Pancreas (tissue), 10 donors: Measurements from ENCODE around the gene NPR1. TPM values are rescaled to one million over a fixed set of nuclear protein-coding genes. Genes with fewer than 3 reads are reported as not detected.
"Not testable (repeated sequence)": the region's sequence is repeated elsewhere in the genome, so short reads cannot be mapped to it uniquely, and the experiment has no call there.

ENCODE experiments used
- ATAC-seq, 4 donors: fragments of 200-7000 bp; cut with Tn5 transposase; one replicate each; pipeline versions ENCODE4 v1.8.0 to v1.9.1; 2020; ENCODE audit warnings: mild to moderate bottlenecking in 4 of 4, moderate library complexity in 4 of 4
- DNase-seq, 6 donors: peaks; one replicate each; pipeline ENCODE4 v3.0.0-alpha.2; 2020
- FAIRE-seq: peaks from 2 replicates; lab custom pipeline; 2012; peaks lifted over from hg19 to GRCh38; lab: Jason Lieb, UNC
- H3K27ac ChIP-seq, 4 donors: fragments of 200-600 bp; sonication (generic); 1 replicate in 3 of 4; 2 replicates in 1 of 4; pipeline versions ENCODE4 v1.5.0 to v1.8.0; 2020
- H3K27me3 ChIP-seq, 4 donors: fragments of 200-600 bp; one replicate each; pipeline ENCODE4 v1.8.0; 2021
- H3K36me3 ChIP-seq, 3 donors: fragments of 200-600 bp; sonication (generic) in 1 of 3; one replicate each; pipeline versions ENCODE4 v1.5.0 to v1.8.0; 2020 to 2021
- H3K4me1 ChIP-seq, 3 donors: fragments of 200-600 bp; one replicate each; pipeline ENCODE4 v1.8.0; 2021
- H3K4me3 ChIP-seq, 4 donors: fragments of 200-600 bp; sonication (generic) in 2 of 4; one replicate each; pipeline versions ENCODE4 v1.5.0 to v1.8.0; 2020 to 2021
- H3K9me3 ChIP-seq, 4 donors: fragments of 200-600 bp; one replicate each; pipeline ENCODE4 v1.8.0; 2021
- WGBS, 2 donors: extraction: QIAGEN DNeasy Blood & Tissue Kit; methylation state at CpG; one replicate each; pipeline ENCODE4 v1.1.7; 2013; 5-methylcytosine and 5-hydroxymethylcytosine counted together
- intact Hi-C, 3 donors: fragments of 100-400 bp; cut with DNase I; formaldehyde crosslinking; loops; one replicate each; pipeline versions ENCODE4 v1.11.1 to v1.14.2; 2022
- polyA plus RNA-seq, 2 donors: library from polyadenylated mRNA; stranded (reverse); fragments of 200-250 nt; gene quantifications; one replicate each; pipeline ENCODE4 v1.2.3, GENCODE V29; 2013
- total RNA-seq, 6 donors: library from RNA; stranded (reverse); fragmentation: NEBNext Ultra II Directional in 4 of 6; extraction: Animal tissue kit (Norgen Biotek cat#: 25700) in 4 of 6; gene quantifications; one replicate each; pipeline versions ENCODE4 v1.2.1 to v1.2.4, GENCODE V29; 2021 to 2023
- TF ChIP-seq, protein P1 (sequence below), 4 donors: fragments of 200-600 bp; sonication (generic) in 3 of 4; IDR thresholded peaks; one replicate each; pipeline versions ENCODE4 v1.5.0 to v1.8.0; 2021; ENCODE audit warnings: antibody characterized with exemption in 4 of 4
- donor health status: healthy with polysubstance abuse.
- donor health status: DM: no; HTN: no; CAD: no; lungs with moderate emphysema.
- donor health status: DM: no; HTN: no; CAD: no.
- donor health status: control.
- donor health status: control.
- donor health status: Bipolar disorder and iron deficiency.
- donor health status: DM: yes; HTN: yes; CAD: no.
- donor health status: DM: no; HTN: no; CAD: no.
- donor health status: DM: no; HTN: no; CAD: no.
- donor health status: DM: yes; HTN: yes; CAD: no.

NPR1 gene
- total and polyA plus RNA-seq, 8 donors, result 1.6 to 11.8 (median 4.6) TPM

DNA sequence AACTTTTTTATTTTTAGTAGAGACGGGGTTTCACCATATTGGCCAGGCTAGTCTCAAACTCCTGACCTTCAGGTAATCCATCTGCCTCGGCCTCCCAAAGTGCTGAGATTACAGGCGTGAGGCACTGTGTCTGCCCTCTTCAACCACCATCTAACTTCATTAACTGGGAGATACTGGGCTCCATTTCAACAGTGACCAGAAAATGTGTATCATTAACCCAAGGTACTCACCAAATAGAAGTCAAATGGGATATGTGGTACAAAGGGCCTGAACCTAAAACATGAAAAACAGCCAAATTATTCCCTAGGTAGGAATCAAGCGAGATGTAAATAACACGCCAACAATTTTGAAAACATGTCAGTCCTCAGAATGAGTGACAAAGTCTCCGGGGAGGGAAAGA is 8.9 kb upstream of the NPR1 start:
- intact Hi-C loops, result no loop called here
- Histone ChIP-seq H3K27me3 (no peaks in the 10 kb centered on the region), H3K4me1 (peaks cover 10 to 20% (median 19%) of the 10 kb centered on the region in 3 donors), H3K9me3 (no peaks in the 10 kb centered on the region), H3K36me3 (peaks cover 4 to 42% (median 32%) of the 10 kb centered on the region in 3 donors), H3K4me3 (peak overlapping the region in 3 of 4 donors; percentile 52 to 88 (median 85)), H3K27ac (no peak overlapping the region)
- DNase-seq (no peak), FAIRE-seq (no peak), ATAC-seq (no peak)
- 50 to 75% methylated on average over 6 of the region's 6 CpGs for WGBS, 2 donors
- TF ChIP-seq, protein P1, sequence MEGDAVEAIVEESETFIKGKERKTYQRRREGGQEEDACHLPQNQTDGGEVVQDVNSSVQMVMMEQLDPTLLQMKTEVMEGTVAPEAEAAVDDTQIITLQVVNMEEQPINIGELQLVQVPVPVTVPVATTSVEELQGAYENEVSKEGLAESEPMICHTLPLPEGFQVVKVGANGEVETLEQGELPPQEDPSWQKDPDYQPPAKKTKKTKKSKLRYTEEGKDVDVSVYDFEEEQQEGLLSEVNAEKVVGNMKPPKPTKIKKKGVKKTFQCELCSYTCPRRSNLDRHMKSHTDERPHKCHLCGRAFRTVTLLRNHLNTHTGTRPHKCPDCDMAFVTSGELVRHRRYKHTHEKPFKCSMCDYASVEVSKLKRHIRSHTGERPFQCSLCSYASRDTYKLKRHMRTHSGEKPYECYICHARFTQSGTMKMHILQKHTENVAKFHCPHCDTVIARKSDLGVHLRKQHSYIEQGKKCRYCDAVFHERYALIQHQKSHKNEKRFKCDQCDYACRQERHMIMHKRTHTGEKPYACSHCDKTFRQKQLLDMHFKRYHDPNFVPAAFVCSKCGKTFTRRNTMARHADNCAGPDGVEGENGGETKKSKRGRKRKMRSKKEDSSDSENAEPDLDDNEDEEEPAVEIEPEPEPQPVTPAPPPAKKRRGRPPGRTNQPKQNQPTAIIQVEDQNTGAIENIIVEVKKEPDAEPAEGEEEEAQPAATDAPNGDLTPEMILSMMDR (IDR thresholded peaks at IDR 0.05), result no peak

DNA sequence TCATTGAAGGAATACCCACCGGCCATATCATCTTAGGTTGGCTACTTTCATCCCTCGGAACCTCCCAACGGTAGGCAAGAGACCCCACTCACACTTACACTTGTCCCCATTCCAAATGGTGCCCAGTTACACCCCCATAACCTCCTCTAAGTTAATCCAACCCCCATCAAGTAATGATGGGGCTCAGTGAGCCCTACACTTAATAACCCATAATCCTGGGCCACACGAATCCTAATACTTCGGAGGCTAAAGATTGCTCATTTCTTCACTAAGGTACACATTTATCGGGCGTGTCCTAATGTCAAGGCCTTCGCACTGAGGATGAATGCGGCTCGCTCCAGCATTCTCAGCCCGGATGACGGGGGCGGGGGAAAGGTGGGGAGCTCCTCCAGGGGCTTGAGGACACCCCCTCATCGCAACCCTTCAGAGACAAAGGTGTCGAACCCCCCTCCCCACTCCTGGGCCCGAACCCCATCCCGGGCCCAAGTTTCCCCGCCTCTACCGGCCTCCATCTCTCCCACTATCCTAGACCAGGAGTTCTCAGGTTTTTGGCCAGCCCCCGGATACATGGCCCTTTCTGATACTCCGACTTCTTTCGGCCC is 8.1 kb upstream of the NPR1 start:
- FAIRE-seq, result no peak
- Histone ChIP-seq H3K9me3 (no peaks in the 10 kb centered on the region), H3K4me3 (peak overlapping the region; percentile 52 to 88 (median 78)), H3K36me3 (peaks cover 4 to 35% (median 27%) of the 10 kb centered on the region in 3 donors), H3K27me3 (no peaks in the 10 kb centered on the region), H3K4me1 (peaks cover 10 to 20% (median 19%) of the 10 kb centered on the region in 3 donors), H3K27ac (peak overlapping the region; percentile 32 to 80 (median 50))
- DNase-seq, result peak in 1 of 6 donors; percentile 65
- TF ChIP-seq, protein P1 (IDR thresholded peaks at IDR 0.05), result no peak
- 1% methylated on average over 22 of the region's 22 CpGs for WGBS, 2 donors
- peak; percentile 6 to 23 (median 20) for ATAC-seq
- intact Hi-C loops, result no loop called here

DNA sequence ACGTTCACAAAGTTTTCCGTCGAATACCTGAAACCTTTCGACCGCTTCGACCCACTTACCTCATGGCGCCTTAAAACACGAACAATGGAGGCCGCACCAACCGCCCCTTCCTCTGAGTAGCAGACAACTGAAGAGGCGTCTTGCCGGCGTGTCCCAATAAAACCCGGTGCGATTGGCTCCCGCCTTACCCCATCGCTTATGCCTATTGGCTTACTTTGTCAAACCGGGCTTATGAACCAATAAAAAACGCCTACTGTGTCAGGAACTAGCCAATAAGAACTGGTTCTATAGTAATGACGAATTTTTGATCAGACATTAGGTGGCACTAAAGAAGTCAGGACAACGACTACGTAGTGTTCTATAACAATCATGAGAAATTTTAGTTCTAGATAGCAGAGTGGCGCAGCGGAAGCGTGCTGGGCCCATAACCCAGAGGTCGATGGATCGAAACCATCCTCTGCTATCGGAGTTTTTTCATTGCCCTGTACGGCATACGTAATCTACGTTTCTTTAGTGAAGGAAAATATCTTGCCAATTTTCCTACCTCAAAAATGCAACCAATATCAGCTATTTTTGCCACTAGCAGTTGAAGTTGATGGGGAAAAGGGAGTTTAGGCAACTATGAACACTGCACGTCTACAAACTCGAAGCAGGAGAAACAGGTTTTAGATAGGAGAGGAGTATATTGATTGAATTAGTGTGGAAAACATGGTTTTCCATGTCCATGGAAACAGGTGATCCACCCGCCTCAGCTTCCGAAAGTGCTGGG is 7.4 kb upstream of the NPR1 start, which contains the start of gene ILF2:
TSS of gene ILF2 (minus strand) at position 135 of the 769 bp plus-strand sequence. CDS start at position 64, 71 bp downstream.
- H3K36me3 ChIP-seq, result peaks cover 4 to 28% (median 22%) of the 10 kb centered on the region in 3 donors
- TF ChIP-seq, protein P1 (IDR thresholded peaks at IDR 0.05), result no peak
- peak; percentile 94 to 98 (median 97) for DNase-seq
- intact Hi-C loops, result no loop called here
- no peaks in the 10 kb centered on the region for H3K9me3 ChIP-seq
- peaks cover 10 to 20% (median 19%) of the 10 kb centered on the region in 3 donors for H3K4me1 ChIP-seq
- peak within 1 kb of the TSS; percentile 52 to 88 (median 78) for H3K4me3 ChIP-seq
- H3K27ac ChIP-seq, result peak within 1 kb of the TSS; percentile 78 to 93 (median 88)
- peak; percentile 90 to 96 (median 92) for ATAC-seq
- WGBS, 2 donors, result 0 to 1% methylated on average over 35 of the region's 35 CpGs
- no peaks in the 10 kb centered on the region for H3K27me3 ChIP-seq
- FAIRE-seq, result peak; percentile 98

DNA sequence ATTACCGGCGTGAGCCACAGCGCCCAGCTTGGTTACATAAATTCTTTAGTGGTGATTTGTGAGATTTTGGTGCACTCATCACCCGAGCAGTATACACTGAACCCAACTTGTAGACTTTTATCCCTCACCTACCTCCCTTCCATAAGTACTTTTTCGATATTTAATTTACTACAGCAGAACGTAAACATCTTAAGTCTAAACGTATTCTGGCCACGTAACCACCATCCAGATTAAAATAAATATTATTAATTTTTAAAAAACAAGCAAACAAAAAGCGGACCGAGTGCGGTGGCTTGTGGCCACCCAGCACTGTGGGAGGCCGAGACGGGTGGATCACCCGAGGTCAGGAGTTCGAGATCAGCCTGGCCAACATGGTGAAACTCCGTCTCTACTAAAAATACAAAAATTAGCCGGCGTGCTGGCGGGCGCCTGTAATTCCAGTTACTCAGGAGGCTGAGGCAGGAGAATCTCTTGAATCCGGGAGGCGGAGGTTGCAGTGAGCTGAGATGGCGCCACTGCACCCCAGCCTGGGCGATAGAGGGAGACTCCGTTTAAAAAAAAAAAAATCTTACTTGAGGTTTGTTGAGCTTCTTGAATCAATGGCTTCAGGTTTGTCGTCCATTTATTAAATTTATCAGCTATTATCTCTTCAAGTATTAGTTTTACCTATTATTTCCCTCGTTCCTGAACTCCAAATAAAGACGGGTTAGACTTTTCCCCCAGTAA is 6.7 kb upstream of the NPR1 start:
- DNase-seq (peak in 2 of 6 donors; percentile 51 to 57), ATAC-seq (peak; percentile 6 to 26 (median 24))
- intact Hi-C loops, H3K27me3 ChIP-seq, H3K9me3 ChIP-seq, FAIRE-seq: not testable (repeated sequence)
- Histone ChIP-seq H3K36me3 (peaks cover 4 to 20% (median 17%) of the 10 kb centered on the region in 3 donors), H3K4me1 (peaks cover 10 to 20% (median 19%) of the 10 kb centered on the region in 3 donors), H3K27ac (peak overlapping the region; percentile 78 to 93 (median 88)), H3K4me3 (peak overlapping the region; percentile 11 to 49 (median 38))
- WGBS, 2 donors, result 5 to 8% methylated on average over 28 of the region's 28 CpGs

DNA sequence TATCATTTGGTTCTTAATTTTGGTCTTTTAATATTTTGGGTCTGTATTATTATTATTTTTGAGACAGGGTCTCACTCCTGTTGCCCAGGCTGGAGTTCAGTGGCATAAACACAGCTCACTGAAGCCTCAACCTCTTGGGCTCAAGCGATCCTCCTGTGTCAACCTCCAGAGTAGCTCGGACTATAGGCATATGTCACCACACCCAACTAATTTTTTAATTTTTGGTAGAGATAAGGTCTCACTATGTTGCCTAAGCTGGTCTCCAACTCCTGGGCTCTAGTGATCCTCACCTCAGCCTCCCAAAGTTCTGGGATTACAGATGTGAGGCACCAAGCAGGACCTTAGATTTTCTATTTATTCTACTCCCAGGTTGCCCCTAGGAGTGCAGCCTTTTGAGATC is 5.0 kb upstream of the NPR1 start:
- Histone ChIP-seq H3K27me3 (no peaks in the 10 kb centered on the region), H3K9me3 (no peaks in the 10 kb centered on the region), H3K27ac (no peak overlapping the region), H3K4me1 (peaks cover 10 to 22% (median 22%) of the 10 kb centered on the region in 3 donors), H3K36me3 (peaks cover 0 to 6% (median 0%) of the 10 kb centered on the region in 3 donors), H3K4me3 (no peak overlapping the region)
- ATAC-seq (no peak), FAIRE-seq (no peak), DNase-seq (no peak)
- TF ChIP-seq, protein P1 (IDR thresholded peaks at IDR 0.05), result no peak
- 94% methylated on average over 2 of the region's 2 CpGs for WGBS, 2 donors
- intact Hi-C loops, result no loop called here
